SH-SY5Y (cell line): ENCODE data around the gene ADGRA3.
A peak's percentile ranks its signal among the peaks of the same experiment; 100 is the strongest.

ENCODE experiments used
- GATA2 ChIP-seq: IDR thresholded peaks from 2 replicates; pipeline ENCODE4 v1.6.1; 2011; ENCODE audit warnings: mild to moderate bottlenecking, low read depth, low read length
- GATA3 ChIP-seq: IDR thresholded peaks from 2 replicates; pipeline ENCODE4 v1.6.1; 2011; ENCODE audit warnings: low read depth, mild to moderate bottlenecking, low read length, moderate library complexity

ADGRA3 gene

DNA sequence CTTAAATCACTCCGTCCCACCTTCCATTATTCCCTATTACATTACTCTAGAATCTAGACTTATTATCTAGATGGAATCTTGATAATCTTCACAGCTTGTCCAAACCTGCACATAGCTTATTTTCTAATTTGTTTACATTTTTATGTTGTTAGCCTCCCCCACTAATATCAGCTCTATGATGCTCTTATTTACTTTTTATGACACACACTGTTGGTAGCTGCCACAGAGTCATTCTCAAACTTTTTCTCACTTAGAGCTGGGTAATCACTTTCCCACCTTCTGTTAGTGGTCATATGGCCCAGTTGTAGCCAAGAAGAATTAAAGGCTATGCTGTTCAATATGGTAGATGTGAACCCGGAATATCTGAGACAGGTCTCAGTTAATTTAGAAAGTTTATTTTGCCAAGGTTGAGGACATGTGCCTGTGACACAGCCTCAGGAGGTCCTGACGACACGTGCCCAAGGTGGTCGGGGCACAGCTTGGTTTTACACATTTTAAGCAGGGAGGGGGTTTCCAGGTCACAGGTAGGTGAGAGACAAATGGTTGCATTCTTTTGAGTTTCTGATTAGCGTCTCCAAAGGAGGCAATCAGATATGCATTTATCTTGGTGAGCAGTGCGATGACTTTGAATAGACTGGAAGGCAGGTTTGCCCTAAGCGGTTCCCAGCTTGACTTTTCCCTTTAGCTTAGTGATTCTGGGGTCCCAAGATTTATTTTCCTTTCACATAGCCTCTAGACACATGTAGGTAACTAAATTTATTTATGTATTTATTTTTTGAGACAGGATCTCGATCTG, 7.0 kb upstream of the ADGRA3 start:
- TF ChIP-seq GATA3: no peak
- no peak for TF ChIP-seq GATA2

DNA sequence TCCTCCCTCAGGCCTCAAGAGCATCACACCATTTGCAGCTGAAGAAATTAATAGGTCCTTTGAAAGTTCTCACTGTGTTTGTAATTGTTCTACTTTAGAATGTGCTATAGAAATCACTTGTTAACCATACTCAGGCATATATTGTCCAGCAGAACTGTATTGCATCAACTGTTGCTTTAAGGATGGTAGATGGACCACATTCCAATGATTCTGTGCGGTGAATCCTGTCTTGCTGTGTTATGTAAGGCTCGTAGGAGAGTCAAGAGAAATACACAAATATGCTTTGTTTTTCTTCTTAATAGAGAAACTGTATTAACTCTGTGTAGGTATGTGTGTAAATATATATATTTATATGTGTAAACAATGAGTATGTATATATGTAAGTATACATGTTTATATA, 6.3 kb upstream of the ADGRA3 start:
- TF ChIP-seq GATA2 (no peak), GATA3 (no peak)

DNA sequence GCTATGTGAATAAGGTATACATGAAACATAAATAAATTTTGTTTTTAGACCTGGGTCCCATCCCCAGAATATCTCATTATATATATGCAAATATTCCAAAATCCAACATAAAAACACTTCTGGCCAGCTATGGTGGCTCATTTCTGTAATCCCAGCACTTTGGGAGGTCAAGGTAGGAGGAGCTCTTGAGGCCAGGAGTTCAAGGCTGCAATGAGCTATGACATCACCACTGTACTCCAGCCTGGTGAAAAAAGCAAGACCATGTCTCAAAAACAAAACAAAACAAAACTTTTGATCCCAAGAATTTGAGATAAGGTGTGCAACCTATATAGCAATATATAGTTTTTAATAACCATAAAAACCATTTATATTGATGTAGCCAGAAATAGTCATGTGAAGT, 5.4 kb upstream of the ADGRA3 start:
- no peak for TF ChIP-seq GATA3
- TF ChIP-seq GATA2: no peak

GRCh38 chr4:22515145-22515887, 550 bp downstream of the ADGRA3 start:
- TF ChIP-seq GATA2: peak; percentile 71
- no peak for TF ChIP-seq GATA3

DNA sequence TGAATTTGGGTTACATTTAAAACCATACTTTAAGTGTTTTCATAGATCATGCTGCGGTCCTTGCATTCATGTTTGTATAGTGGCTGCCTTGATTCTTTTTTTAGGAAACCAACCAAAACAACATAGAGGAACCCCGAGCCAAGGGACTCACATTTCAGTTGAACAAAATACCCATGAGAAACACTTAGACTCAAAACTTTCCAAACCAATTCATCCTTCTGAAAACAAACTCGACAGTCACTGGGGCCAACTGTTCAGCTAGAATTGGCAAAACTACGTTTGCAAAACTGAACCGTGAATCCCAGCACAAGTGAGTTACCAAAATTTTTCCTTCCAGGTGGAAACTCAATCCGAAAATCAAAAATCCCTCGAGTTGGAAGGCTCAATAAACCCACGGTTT, 1.4 kb downstream of the ADGRA3 start:
- no peak for TF ChIP-seq GATA2
- TF ChIP-seq GATA3: no peak

DNA sequence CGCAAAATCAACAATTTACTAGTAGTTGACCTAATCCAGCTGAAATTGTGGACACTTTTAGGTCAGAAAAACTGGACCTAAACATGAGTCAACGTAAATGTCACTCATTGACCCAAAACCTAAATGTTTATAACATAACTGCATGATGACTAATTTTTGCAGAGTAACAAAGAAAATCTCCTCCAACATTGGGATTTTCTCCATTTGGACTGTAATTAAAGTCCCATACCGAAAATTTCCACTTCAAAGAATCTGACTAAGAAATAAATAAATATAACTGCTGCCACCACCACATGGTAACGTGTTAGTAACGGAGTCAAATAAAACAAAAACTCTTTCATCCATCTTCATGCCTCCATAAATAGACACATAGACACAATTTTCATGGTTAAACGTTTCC, 1.9 kb downstream of the ADGRA3 start:
- TF ChIP-seq GATA3: no peak
- no peak for TF ChIP-seq GATA2

DNA sequence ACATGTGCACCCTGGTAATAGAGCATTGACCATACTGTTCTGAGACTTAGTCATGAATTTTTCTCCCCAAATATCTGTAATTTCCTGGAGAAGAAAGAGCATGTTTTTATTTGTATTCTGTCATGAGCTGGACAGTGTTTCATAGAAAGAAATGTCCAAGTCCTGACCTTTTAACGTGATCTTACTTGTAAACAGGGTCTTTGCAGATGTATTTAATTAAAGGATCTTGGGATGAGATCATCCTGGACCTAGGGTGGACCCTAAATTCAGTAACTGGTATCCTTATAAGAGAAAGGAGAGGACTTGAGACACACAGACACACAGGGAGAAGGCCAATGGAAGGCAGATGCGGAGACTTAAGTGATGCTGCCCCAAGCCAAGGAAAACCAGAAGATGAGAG, 3.6 kb downstream of the ADGRA3 start:
- TF ChIP-seq GATA2 (no peak), GATA3 (no peak)

GRCh38 chr4:22510750-22511149, 5.1 kb downstream of the ADGRA3 start:
- TF ChIP-seq GATA3 (no peak), GATA2 (no peak)

DNA sequence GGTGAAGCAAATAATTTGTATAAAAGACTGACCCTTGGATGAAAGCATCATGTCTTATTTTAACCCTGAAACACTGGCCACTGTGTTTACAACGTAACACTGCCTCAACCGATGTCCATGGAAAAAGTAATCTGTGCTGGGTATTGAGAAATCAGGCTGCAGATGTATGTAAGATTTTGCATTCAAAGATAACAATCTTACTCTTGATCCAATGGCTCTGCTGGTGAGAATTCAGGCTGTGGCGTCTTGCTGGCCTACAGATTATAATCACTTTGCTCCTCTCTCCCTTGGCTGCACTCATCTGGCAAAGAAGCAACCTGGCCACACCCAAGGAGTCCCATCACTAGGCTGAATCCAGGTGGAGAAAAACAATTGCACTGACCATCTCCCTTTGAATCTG, 7.5 kb downstream of the ADGRA3 start:
- TF ChIP-seq GATA2 (peak; percentile 70), GATA3 (no peak)

DNA sequence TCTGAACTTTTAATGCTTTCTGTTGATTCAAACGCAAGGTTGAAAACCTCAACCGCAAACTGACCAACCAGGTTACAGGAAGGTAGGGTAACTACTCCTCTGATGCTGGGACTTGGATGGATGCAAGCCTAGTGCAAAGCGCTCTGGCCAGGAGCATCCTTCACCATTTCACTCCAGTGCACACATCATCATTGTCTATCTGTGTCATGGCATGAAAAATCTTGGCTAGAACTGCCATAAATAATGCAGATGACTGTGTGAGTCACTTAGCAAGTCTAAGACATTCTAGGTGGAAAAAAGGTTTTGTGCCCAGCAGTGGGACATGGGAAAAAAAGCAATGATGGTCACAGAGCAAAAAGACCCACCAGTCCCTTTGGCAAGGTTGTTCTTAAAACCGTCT, 10.9 kb downstream of the ADGRA3 start:
- TF ChIP-seq GATA2: no peak
- TF ChIP-seq GATA3: no peak

DNA sequence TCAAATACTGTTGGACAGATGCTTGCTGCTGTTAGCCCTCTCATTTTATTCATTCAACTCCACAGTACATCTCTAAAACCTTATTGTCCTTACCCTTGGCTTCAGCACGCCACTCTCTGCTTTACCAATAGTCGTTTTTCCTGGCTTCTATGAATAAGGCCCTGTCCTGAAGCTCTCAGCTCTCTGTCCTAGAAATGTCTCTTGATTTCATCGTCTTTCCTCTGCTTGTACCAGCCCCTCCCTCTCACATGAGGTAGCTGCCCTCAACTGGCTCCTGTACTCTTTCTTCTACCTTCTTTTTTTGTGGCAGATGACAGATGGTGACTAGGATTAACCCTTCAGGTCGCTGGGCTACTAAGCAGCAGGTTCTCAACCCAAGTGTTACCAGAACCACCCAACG, 11.4 kb downstream of the ADGRA3 start:
- TF ChIP-seq GATA2: no peak
- TF ChIP-seq GATA3: no peak

- TF ChIP-seq GATA3: no peak
- no peak for TF ChIP-seq GATA2
Measured at GRCh38 chr4:22502895-22503814, 12.7 kb downstream of the ADGRA3 start.

GRCh38 chr4:22501715-22502095, 14.2 kb downstream of the ADGRA3 start:
- TF ChIP-seq GATA3: no peak
- no peak for TF ChIP-seq GATA2
